GM15510 (cell line): Measurements from ENCODE around the gene TUG1.

ENCODE experiments used
- POLR2A ChIP-seq: IDR thresholded peaks from 3 replicates; pipeline ENCODE4 v1.6.1; 2011; ENCODE audit warnings: borderline replicate concordance; ENCODE audit not compliant: insufficient read length; ENCODE audit errors: extremely low read depth

TUG1 gene

GRCh38 chr22:31019191-31019930 lies 50.3 kb downstream of the TUG1 start:
- TF ChIP-seq POLR2A, result no peak

- TF ChIP-seq POLR2A, result no peak
These were observed 51.3 kb downstream of the TUG1 start for GRCh38 chr22:31020334-31020733.

- TF ChIP-seq POLR2A, result no peak
These were observed 53.5 kb downstream of the TUG1 start for GRCh38 chr22:31022516-31022915.
